Activated T-helper 9 cell treated with anti-CD3 and anti-CD28 coated beads, Interleukin-2, amount 50 U/mL, for 16 hours (primary cell): ENCODE data around the gene SPEM2.
"Not testable (repeated sequence)": the region's sequence is repeated elsewhere in the genome, so short reads cannot be mapped to it uniquely, and the experiment has no call there.

Experiments used
- DNase-seq: peaks from one replicate; pipeline ENCODE4 v3.0.0-alpha.2; 2020; ENCODE audit warnings: low read depth

Gene SPEM2

GRCh38 chr17:7474767-7475166, 49.4 kb downstream of the SPEM2 start:
- DNase-seq = not testable (repeated sequence)

DNA sequence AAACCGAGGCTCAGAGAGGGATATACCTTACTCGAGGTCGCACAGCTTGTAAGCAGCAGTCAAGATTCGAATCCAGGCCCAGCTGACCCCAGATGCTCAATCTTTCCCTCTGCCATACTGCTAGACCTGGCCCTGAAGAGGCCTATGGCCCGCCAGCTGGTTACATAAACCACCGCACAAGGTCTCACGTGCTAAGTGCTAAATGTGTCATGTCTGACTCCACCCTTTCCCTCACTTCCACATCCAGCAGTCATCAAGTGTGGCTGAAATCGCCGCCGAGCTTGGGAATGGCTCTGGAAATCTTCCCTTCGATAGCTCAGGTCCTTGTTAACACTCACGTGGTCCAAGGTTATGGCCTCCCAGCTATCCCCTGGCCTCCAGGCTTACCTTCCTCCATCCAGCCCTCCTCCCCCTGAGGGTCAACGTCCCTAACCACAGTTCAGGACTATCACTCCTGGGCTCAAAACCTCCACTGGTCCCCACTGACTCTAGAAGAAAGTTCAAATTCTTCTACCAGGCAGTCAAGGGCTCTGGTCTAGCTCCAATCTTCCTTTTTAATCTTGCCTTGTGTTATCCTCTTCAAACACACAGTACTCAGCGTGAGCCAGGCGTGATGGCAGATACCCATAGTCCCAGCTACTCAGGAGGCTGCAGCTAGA, 50.5 kb downstream of the SPEM2 start:
- no peak for DNase-seq

- DNase-seq = no peak
Measured at GRCh38 chr17:7476494-7476893, 51.1 kb downstream of the SPEM2 start.

DNA sequence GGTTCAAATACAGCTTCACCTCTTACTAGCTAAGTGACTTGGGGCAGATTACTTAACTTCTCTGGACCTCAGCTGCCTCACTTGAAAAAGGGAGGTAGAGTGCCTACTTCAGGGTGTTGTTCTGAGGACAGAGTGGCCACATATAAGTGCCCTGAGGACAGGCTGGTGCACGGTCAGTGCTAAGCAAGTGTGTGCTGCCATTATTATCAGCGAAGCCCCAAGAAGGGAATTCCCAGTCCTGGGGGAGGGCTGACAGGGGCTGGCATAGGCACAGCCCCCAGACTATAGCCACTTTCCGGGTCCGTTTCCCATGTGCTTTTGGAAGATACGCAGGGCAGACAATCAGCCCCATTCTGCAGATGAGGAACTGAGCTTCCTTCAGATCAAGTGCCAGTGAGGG, 51.5 kb downstream of the SPEM2 start:
- no peak for DNase-seq
